ENCODE results near the gene ZNF346. TPM values are rescaled to one million over a fixed set of nuclear protein-coding genes. Genes with fewer than 3 reads are reported as not detected.
A peak's percentile ranks its signal among the peaks of the same experiment; 100 is the strongest.

Gene ZNF346
- total RNA-seq, 1 experiment from 2014 or later, result 18.4 TPM

DNA sequence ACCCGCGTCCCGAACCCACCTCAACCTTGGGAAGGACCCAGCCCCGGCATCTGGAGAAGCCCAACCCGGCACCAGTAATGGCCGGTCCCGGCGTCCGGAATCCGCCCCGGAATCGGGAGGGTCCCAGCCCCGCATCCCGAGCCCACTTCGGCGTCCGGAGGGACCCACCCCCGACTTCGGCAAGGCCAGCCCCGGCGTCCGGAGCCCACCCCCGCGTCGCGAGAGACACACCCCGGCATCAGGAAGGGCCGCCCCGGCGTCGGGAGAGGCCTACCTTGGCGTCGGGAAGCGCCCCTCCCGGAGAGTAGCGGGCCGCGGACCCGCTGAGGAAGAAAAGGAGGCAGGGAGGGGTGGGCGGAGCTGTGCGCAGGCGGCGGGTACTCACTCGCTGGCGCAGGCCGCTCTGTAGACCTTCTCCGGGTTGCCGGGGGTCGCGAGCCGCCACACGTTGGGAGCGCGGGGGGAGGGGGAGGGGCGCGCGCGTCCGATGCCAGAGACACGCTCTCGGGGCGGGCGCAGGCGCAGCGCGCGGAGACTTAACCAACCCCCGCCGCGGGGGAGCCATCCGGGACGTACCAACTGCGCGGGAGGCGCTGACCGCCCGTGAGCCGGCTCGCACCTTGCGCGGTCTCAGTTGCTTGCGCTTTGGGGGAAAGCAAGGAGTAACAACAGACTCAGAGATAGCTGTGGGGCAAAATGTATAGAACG, 16.1 kb upstream of the ZNF346 start, which contains the start of gene UIMC1 (continued):
- TF ChIP-seq ZMAT4 (CRISPR knock-in tag; IDR thresholded peaks at IDR 0.05), result no peak
- no peak for TF ChIP-seq TEAD4 (CRISPR knock-in tag; IDR thresholded peaks at IDR 0.05)
- no peak for TF ChIP-seq GRHL2 (CRISPR knock-in tag; IDR thresholded peaks at IDR 0.05; ENCODE audit: insufficient replicate concordance, severe bottlenecking)
- TF ChIP-seq ETV6 (CRISPR knock-in tag; IDR thresholded peaks at IDR 0.05), result 0 out of 2 replicates have a peak, but pooled peaks have one; percentile 78

DNA sequence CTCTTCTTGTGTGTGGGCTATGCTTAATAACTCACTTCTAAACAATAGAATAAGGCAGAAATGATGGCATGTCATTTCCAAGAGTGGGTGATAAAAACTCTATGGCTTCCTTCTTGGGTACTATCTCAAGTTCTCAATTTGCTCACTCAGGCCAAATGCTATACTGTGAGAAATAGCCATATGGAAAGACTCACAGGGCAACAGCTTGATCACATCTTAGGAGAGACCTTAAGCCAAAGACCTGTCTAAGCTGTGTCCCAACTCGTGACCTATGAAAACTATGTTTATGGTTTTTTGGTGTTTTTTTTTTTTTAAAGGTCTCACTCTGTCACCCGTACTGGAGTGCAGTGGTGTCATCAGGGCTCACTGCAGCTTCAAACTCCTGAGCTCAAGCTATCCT, 13.8 kb upstream of the ZNF346 start:
- POLR2A ChIA-PET, result no interaction called here
- Mint-ChIP-seq H3K27me3 (ENCODE audit: low read depth) (peaks cover 5% of the 10 kb centered on the region; the same call in 1 of the 2 replicates), H3K4me1 (peaks cover 21% of the 10 kb centered on the region), H3K36me3 (no peaks in the 10 kb centered on the region), H3K4me3 (no peak overlapping the region), H3K9me3 (no peaks in the 10 kb centered on the region), H3K27ac (no peak overlapping the region)
- TF ChIP-seq ZNF121 (CRISPR knock-in tag; IDR thresholded peaks at IDR 0.05), result no peak
- no peak for TF ChIP-seq NFE2L1 (CRISPR knock-in tag; IDR thresholded peaks at IDR 0.05)
- TF ChIP-seq PRDM15 (CRISPR knock-in tag; IDR thresholded peaks at IDR 0.05), result no peak
- ATAC-seq, result no peak
- DNase-seq (ENCODE audit: low spot score), result no peak
- CTCF ChIA-PET, result interaction anchor here (1.0 kb wide), 1 partner anchor 105 kb away, joined by 3 read pairs; no protein-coding TSS in a partner anchor

DNA sequence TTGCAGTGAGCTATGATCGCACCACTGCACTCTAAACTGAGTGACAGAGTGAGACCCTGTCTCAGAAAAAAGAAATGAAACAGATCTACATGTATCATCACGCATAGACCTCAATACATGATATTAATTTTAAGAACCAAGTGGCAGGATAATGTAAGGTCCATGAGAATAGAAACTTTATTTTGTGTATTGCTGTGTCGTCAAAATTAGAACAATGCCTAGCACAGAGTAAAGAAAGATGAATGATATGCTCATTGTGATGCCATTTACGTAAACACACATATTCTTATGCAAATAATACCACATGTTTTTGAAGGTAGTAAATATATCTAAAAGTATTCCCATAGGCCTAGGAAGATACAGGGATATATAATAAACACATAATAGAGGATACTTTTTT, 12.3 kb upstream of the ZNF346 start:
- Mint-ChIP-seq H3K36me3 (no peaks in the 10 kb centered on the region), H3K4me3 (no peak overlapping the region), H3K27ac (no peak overlapping the region), H3K9me3 (no peaks in the 10 kb centered on the region), H3K27me3 (ENCODE audit: low read depth) (peaks cover 5% of the 10 kb centered on the region; the same call in 1 of the 2 replicates), H3K4me1 (peaks cover 8% of the 10 kb centered on the region)
- DNase-seq (ENCODE audit: low spot score), result no peak
- TF ChIP-seq ERG (CRISPR knock-in tag; IDR thresholded peaks at IDR 0.05), result no peak
- POLR2A ChIA-PET, result no interaction called here
- CTCF ChIA-PET, result interaction anchor here (1.8 kb wide), 1 partner anchor 76 kb away, joined by 5 read pairs; no protein-coding TSS in a partner anchor
- ATAC-seq, result no peak

DNA sequence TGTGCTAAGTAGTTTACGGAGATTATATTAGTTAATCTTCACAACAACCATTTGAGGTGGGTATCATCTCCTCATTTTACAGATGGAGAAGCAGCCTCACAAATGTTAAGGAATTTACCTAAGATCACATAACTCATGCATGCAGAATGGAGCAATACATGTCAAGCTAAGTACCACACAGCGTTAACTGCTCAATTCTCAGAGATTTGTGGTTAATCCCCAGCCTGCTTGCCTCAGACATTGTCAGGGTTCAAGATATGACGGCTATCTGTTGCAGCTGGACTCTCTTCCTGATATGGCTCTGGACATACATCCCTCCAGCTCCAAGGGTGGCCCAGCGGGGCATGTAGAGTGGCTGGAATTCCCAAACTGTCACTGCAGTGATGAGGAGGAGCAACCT, 7.3 kb upstream of the ZNF346 start:
- peaks cover 3% of the 10 kb centered on the region; the same call in 1 of the 2 replicates for H3K27me3 Mint-ChIP-seq (ENCODE audit: low read depth)
- DNase-seq (ENCODE audit: low spot score), result no peak
- ATAC-seq, result no peak
- ChIA-PET CTCF (no interaction called here), POLR2A (no interaction called here)
- H3K27ac Mint-ChIP-seq, result no peak overlapping the region
- TF ChIP-seq, protein P1, sequence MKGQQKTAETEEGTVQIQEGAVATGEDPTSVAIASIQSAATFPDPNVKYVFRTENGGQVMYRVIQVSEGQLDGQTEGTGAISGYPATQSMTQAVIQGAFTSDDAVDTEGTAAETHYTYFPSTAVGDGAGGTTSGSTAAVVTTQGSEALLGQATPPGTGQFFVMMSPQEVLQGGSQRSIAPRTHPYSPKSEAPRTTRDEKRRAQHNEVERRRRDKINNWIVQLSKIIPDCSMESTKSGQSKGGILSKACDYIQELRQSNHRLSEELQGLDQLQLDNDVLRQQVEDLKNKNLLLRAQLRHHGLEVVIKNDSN (CRISPR knock-in tag; IDR thresholded peaks at IDR 0.05), result no peak
- TF ChIP-seq, protein P2, sequence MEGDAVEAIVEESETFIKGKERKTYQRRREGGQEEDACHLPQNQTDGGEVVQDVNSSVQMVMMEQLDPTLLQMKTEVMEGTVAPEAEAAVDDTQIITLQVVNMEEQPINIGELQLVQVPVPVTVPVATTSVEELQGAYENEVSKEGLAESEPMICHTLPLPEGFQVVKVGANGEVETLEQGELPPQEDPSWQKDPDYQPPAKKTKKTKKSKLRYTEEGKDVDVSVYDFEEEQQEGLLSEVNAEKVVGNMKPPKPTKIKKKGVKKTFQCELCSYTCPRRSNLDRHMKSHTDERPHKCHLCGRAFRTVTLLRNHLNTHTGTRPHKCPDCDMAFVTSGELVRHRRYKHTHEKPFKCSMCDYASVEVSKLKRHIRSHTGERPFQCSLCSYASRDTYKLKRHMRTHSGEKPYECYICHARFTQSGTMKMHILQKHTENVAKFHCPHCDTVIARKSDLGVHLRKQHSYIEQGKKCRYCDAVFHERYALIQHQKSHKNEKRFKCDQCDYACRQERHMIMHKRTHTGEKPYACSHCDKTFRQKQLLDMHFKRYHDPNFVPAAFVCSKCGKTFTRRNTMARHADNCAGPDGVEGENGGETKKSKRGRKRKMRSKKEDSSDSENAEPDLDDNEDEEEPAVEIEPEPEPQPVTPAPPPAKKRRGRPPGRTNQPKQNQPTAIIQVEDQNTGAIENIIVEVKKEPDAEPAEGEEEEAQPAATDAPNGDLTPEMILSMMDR (IDR thresholded peaks at IDR 0.05), result no peak
- TF ChIP-seq ZNF263 (CRISPR knock-in tag; IDR thresholded peaks at IDR 0.05; ENCODE audit: low read depth), result no peak
- TF ChIP-seq NFATC4 (CRISPR knock-in tag; IDR thresholded peaks at IDR 0.05), result no peak
- TF ChIP-seq ZNF396 (CRISPR knock-in tag; IDR thresholded peaks at IDR 0.05; ENCODE audit: borderline replicate concordance), result no peak
- no peaks in the 10 kb centered on the region for H3K4me1 Mint-ChIP-seq
- no peak overlapping the region for H3K4me3 Mint-ChIP-seq
- no peaks in the 10 kb centered on the region for H3K36me3 Mint-ChIP-seq
- no peaks in the 10 kb centered on the region for H3K9me3 Mint-ChIP-seq

All from WTC11 (cell line).